Left cardiac atrium (tissue), 4 donors: ENCODE measurements around the gene SDC3. TPM values are rescaled to one million over a fixed set of nuclear protein-coding genes. Genes with fewer than 3 reads are reported as not detected.
A peak's percentile ranks its signal among the peaks of the same experiment; 100 is the strongest.

Source experiments
- ATAC-seq, 2 donors: fragments of 200-7000 bp; cut with Tn5 transposase; one replicate each; pipeline ENCODE4 v1.9.1; 2020; ENCODE audit warnings: mild to moderate bottlenecking in 2 of 2, moderate library complexity in 2 of 2
- DNase-seq: peaks from one replicate; pipeline ENCODE4 v3.0.0-alpha.2; 2020
- intact Hi-C, 2 donors: fragments of 100-400 bp; cut with DNase I; formaldehyde crosslinking; loops; one replicate each; pipeline versions ENCODE4 v1.14.1 to v1.15.1; 2022 to 2023
- total RNA-seq, 2 donors: library from RNA; stranded (reverse); fragmentation: NEBNext Ultra II Directional; extraction: Animal tissue kit (Norgen Biotek cat#: 25700); gene quantifications; one replicate each; pipeline ENCODE4 v1.2.1, GENCODE V29; 2021
- donor health status: DM: no; HTN: yes; CAD: no.
- donor health status: DM: no; HTN: yes; CAD: no; lungs with severe emphysema.
- donor health status: DM: yes; HTN: yes; CAD: no.
- donor health status: Dilated cardiomyopathy.

SDC3 gene
- total RNA-seq, 2 donors from 2014 or later: 38.8 to 39.3 TPM

- intact Hi-C loops: no loop called here
- peak; percentile 10 to 23 for ATAC-seq
- DNase-seq: no peak
These were observed 21.5 kb upstream of the SDC3 start for GRCh38 chr1:30929944-30930525.

DNA sequence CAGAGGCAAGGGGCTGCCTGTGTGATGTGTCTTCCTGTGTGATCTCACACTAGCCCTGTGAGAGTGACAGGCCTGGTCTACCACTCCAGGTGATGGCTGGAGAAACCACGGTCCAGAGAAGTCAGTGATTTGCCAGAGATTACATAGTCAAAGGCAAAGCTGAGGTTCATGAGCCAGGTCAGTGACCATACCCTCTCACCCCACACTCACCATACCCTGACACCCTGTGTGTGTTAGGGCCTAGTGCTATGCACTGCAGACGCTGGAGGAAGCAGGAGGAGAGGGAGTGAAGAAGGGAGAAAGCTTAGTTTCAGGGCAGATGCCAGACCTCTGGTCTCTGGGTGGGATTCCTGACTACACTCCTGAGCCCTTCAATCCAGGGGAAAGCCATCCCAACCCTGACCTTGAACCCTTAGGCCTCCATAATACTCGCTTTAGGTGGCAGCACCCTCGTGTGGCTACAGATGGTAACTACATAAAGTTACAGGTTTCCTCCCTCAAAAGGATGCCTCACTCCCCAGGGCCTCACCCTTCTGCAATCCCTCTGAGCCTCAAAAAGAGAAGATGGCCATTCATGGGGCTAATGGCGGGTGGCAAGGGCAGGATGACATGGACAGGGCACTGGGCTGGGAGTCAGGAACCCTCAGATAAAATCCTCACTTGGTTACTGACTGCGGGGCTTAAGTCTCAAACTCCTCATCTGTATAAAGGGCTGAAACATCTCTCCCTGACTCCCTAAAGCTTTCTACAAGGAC lies 20.8 kb upstream of the SDC3 start:
- peak; percentile 50 to 77 for ATAC-seq
- intact Hi-C loops: no loop called here
- no peak for DNase-seq

DNA sequence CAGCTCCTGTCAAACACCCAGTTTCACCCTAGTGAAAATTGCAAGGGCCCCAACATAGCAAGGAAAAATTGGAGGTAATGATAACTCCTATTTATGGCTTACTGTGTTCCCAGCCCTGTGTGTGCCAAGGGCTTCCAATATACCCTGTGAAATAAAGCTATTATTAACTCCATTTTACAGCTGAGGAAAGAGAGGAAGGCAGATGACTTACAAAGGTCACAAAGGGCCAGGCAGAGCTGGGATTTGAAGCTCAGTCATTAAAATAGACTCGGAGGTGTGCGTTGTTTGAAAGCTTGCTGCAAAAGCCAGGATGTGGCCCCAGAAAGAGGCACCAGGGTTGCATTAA lies 20.2 kb upstream of the SDC3 start:
- intact Hi-C loops: no loop called here
- DNase-seq (no peak), ATAC-seq (no peak)

GRCh38 chr1:30928171-30928570 lies 19.6 kb upstream of the SDC3 start:
- DNase-seq: no peak
- intact Hi-C loops: no loop called here
- ATAC-seq: no peak

DNA sequence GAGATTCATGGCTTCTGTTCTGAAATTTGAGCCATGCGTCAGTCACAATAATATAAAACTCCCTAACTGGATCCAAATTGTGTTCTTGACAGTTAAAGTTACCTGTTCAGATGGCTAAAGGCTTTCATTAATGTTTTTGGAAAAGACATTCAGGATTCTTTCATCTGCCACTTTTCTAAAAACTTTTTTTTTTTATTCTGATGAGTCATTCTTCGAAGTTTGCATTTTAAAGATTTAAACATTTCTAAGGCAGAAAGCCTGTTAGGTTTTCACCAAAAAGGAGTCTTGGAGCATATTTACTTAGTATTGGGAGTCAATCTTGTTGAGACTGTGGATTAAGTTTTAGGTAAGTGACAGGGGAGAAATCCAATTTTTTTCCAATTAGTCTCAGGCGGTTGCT lies 18.9 kb upstream of the SDC3 start:
- ATAC-seq (no peak), DNase-seq (no peak)
- intact Hi-C loops: no loop called here

GRCh38 chr1:30923597-30923996 lies 15.0 kb upstream of the SDC3 start:
- DNase-seq (no peak), ATAC-seq (no peak)
- intact Hi-C loops: no loop called here

GRCh38 chr1:30920827-30921226 lies 12.3 kb upstream of the SDC3 start:
- ATAC-seq: no peak

GRCh38 chr1:30919025-30919881 lies 10.7 kb upstream of the SDC3 start:
- intact Hi-C loops: no loop called here
- no peak for DNase-seq
- ATAC-seq: peak; percentile 34 to 49

More at GRCh38 chr1:30920827-30921226, 12.3 kb upstream of the SDC3 start:
- DNase-seq: no peak
- intact Hi-C loops: no loop called here

GRCh38 chr1:30916296-30916695 lies 7.7 kb upstream of the SDC3 start:
- intact Hi-C loops: no loop called here
- no peak for ATAC-seq
- DNase-seq: no peak

GRCh38 chr1:30915491-30916230 lies 7.1 kb upstream of the SDC3 start:
- intact Hi-C loops: no loop called here
- DNase-seq (no peak), ATAC-seq (no peak)

DNA sequence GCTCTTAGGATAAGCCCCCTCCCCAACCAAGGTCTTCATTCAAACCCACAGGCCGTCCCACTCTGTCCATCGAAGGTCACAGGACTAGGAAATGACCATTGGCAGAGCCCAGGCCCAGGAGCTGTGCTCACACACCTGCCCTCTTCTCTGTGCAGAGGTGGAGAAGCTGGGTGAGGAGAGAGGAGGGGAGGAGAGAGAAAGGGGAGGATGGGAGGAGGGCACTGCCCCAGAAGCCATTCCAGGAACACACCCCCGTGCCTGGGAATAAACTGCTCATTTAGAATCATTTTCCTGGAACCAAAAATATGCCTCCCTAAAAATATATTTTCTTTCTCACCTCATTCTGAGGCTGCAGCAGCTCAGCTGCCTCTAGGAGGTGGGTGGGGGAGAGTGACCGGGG lies 6.4 kb upstream of the SDC3 start:
- ATAC-seq (no peak), DNase-seq (no peak)
- intact Hi-C loops: loop anchor here (1.0 to 5.0 kb wide), 4 partner anchors 113 to 193 kb away; partner anchors contain the start of gene MATN1 (in 1 of the 2)

DNA sequence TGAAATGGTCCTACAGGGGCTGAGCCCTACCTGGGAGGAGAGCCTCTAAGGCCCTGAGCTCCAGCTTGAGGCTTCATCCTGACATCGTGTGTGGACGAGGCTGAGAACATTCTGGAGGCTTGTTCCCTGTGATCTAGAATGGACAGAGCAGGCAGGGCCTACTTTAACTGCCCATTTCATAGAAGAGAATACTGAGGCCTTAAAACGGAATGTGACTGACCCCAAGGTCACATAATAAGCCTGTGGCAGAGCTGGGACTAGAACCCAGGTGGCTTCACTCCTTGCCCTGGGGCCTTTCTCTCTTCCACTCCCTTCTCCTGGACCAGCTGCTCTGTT lies 6.0 kb upstream of the SDC3 start:
- no peak for ATAC-seq

GRCh38 chr1:30912913-30913652 lies 4.5 kb upstream of the SDC3 start:
- intact Hi-C loops: loop anchor here in 1 of 2 donors (5.0 kb wide), 3 partner anchors 111 to 191 kb away; partner anchors contain the start of gene MATN1
- peak; percentile 17 to 34 for ATAC-seq
- peak; percentile 63 for DNase-seq

More for the DNA sequence above, 6.0 kb upstream of the SDC3 start:
- no peak for DNase-seq
- intact Hi-C loops: loop anchor here (1.0 to 5.0 kb wide), 4 partner anchors 112 to 192 kb away; partner anchors contain the start of gene MATN1 (in 1 of the 2)

DNA sequence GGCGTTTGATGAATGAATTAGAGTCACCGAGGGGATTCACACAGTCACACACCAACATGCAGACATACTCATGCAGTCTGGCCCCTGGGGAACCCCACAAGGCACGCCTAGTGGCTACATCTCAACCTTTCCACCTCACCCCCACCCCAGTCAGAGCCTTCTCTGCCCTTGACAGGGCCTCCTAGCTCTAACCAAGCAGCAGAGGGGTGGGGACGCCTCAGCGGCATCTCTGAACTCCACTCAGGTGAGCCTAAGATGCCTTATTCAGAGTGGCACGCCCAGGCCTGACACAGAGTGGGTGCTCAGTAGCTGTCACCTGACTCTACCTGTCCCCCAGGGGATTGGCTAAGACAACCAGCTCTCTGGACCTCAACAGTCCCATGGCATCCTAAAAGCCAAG lies 3.7 kb upstream of the SDC3 start:
- no peak for DNase-seq
- ATAC-seq: no peak
- intact Hi-C loops: loop anchor here in 1 of 2 donors (5.0 kb wide), 3 partner anchors 110 to 190 kb away; partner anchors contain the start of gene MATN1

DNA sequence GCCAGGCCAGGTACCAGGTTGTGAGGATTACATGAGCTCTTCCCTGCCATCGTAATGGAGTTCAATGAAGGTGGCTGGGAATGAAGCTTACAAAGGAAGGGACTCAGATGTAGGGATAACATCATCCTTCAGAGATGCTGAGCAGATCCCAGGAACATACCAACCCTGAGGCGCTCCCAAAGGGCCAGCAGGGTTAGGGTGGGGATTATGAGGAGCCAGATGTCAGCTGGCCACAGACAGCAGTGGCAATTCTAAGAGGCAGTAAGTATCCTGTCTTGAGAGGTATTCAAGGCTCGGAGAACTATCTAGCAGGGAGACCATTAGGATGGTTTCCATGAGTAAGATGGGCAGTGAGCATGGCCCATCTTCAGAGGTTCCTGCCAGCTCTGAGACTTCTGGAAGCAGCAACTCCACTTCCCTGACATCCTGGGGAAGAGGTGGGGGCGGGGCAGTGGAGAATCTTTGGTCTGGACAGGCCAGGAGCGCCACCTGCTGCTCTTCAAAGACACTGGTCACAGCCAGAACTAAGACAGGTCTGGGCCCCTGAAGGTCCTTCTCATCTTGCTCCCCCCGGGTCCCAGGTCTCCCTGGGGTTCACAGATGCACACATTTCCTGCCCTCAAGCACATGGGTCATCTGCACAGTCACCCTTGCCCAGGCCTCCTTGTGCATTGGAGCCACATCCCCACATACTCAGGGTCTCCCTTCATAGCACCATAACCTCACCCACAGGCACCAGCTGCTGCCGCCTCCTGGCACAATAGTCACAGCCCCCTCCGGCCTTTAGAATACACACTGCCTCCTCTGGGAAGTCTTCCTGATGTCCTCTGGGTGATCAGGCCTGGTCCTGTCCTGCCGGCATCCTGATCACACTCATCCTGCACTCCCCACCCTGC lies 2.7 kb upstream of the SDC3 start:
- DNase-seq (peak; percentile 94), ATAC-seq (peak; percentile 68)
- intact Hi-C loops: loop anchor here (1.0 to 5.0 kb wide), 6 partner anchors 109 to 193 kb away; partner anchors contain the start of gene MATN1 (in 1 of the 2)

DNA sequence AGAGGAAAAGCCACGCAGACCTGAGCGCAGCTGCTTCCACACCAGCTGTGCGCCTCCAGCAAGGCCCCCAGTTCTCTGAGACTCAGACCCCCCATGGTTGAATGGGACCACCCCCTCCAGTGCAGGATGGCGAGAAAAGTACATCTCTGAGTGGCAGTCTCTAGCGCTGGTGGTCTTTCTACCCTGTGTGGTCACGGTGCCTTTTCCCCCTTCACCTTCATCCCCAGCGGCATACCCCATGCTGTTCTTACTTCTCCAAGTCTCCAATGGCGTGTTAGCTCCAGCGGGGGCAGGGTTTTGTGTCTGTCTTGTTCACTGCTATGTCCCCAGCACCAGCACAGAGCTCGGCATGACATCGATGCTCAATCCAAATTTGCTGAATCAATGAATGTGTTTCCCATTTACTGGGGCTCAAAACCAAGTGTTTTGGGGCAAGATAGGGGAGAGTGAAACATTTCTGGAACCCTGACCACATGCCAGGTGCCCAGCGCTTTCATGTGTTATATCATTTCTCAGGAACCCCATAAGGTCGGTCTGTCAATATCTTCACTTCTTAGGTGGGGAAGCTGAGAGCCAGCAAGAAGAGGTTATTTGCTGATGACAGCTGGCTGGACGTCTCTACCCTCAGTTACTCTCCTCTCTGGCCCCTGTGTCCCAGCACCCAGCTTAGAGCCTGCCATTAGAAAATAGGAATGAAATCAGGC lies 959 bp upstream of the SDC3 start:
- intact Hi-C loops: loop anchor here (2.0 to 10.0 kb wide), 5 partner anchors 55 to 191 kb away; partner anchors contain the start of gene MATN1 (in 1 of the 2)
- DNase-seq (no peak), ATAC-seq (no peak)

DNA sequence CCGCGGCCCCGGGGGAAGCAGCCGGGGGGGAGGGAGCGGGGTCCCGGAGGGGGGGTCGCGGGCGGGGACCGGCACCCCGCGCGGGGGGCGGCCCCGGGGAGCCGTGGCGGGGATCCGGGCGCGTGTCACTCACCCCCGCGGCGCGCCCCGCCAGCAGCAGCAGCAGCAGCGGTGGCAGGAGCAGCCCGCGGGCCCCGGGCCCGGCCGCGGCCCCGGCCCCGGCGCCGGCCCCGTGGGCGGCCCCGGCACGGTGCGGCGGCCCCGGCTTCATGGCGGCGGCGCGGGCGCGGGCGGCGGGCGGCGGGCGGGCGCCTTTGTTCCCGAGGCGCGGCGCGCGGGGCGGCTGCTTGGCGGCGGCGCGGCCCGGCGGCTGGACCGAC lies 252 bp downstream of the SDC3 start:
- intact Hi-C loops: loop anchor here in 1 of 2 donors (10.0 kb wide), 1 partner anchor 54 kb away; no protein-coding TSS in a partner anchor
- no peak for DNase-seq
- ATAC-seq: no peak
